Choroid plexus epithelial cell (primary cell): ENCODE data around the gene CRELD1.

Source experiments
- DNase-seq: peaks from one replicate; pipeline ENCODE4 v3.0.0-alpha.2; 2010; ENCODE audit warnings: low read depth
- H3K4me3 ChIP-seq: 2 replicates; pipeline ENCODE4 v1.5.1; 2011; ENCODE audit warnings: low read depth, mild to moderate bottlenecking, control low read depth, low read length, moderate library complexity
- CTCF ChIP-seq: conservative IDR thresholded peaks from 2 replicates; pipeline ENCODE4 v1.5.1; 2011; ENCODE audit warnings: low read depth, mild to moderate bottlenecking, control low read depth, inconsistent platforms, low read length, moderate library complexity

The CRELD1 gene

GRCh38 chr3:9965200-9965875 is 31.7 kb downstream of the CRELD1 start:
- no peak overlapping the region for H3K4me3 ChIP-seq
- DNase-seq = no peak
- no peak for TF ChIP-seq CTCF

GRCh38 chr3:9966841-9967240 is 33.2 kb downstream of the CRELD1 start:
- no peak for DNase-seq
- no peak for TF ChIP-seq CTCF
- H3K4me3 ChIP-seq = no peak overlapping the region

- no peak for TF ChIP-seq CTCF
- H3K4me3 ChIP-seq = no peak overlapping the region
- DNase-seq = no peak
These were observed 36.0 kb downstream of the CRELD1 start for GRCh38 chr3:9969632-9970019.

- DNase-seq = peak; percentile 75
- no peak overlapping the region for H3K4me3 ChIP-seq
- TF ChIP-seq CTCF = no peak
These were observed 36.5 kb downstream of the CRELD1 start for GRCh38 chr3:9970020-9970652.

GRCh38 chr3:9976721-9977709 is 43.4 kb downstream of the CRELD1 start:
- no peak for TF ChIP-seq CTCF
- peak; percentile 98 for DNase-seq

GRCh38 chr3:9978710-9979305 is 45.2 kb downstream of the CRELD1 start:
- H3K4me3 ChIP-seq = no peak overlapping the region
- TF ChIP-seq CTCF = no peak
- no peak for DNase-seq

More at GRCh38 chr3:9976721-9977709, 43.4 kb downstream of the CRELD1 start:
- no peak overlapping the region for H3K4me3 ChIP-seq
